CD4-positive, alpha-beta T cell treated with Interleukin-15 for 1 hour (primary cell): ENCODE data around the gene EMC1.
"Not testable (repeated sequence)": the region's sequence is repeated elsewhere in the genome, so short reads cannot be mapped to it uniquely, and the experiment has no call there.

ENCODE experiments used
- DNase-seq: peaks from one replicate; pipeline ENCODE4 v3.0.0-alpha.2; 2020

EMC1 gene

DNA sequence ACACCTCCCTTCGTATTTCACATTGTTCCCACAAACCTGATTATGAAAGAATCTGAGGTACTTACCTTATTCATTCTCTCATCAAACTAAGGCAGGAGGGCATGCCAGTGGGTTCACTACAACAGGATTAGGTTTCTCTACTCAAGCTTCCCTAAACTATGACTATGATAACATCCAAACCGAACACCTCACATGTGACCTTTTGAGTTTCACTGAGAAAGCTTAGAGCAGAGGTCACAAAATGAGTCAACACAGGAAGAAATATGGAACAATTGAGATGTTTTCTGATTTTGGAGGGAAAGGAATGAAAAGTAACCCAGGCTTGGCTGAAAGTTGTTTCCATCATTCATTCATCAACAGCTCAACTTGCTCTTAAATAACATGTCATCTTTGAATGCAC is 65.3 kb downstream of the EMC1 start:
- DNase-seq: no peak

DNA sequence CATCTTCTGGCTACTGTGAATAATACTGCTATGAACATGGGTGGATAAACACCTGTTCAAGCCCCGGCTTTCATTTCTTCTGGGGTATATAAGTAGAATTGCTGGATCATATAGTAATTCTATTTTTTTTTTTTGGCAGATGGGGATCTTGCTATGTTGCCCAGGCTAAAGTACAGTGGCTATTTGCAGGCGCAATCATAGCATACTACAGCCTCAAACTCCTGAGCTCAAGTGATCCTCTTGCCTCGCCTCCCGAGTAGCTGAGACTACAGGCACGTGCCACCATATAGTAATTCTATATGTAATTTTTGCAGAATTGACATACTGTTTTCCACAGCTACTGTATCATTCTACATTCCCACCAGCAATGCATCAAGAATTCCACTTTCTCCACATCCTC is 69.1 kb downstream of the EMC1 start:
- no peak for DNase-seq

DNA sequence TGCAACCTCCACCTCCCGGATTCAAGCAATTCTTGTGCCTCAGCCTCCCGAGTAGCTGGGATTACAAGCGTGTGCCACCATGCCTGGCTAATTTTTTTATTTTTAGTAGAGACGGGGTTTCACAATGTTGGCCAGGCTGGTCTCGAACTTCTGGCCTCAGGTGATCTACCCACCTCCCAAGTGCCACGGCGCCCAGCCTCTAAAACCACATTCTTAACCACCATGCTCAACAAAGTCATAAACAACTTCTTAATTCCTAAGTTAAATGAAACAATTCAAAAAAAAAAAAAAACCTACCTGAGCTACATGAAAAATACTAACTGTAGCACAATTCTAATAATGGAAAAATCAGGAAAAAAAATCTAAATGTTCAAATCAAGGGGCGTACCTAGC is 71.1 kb downstream of the EMC1 start:
- not testable (repeated sequence) for DNase-seq

DNA sequence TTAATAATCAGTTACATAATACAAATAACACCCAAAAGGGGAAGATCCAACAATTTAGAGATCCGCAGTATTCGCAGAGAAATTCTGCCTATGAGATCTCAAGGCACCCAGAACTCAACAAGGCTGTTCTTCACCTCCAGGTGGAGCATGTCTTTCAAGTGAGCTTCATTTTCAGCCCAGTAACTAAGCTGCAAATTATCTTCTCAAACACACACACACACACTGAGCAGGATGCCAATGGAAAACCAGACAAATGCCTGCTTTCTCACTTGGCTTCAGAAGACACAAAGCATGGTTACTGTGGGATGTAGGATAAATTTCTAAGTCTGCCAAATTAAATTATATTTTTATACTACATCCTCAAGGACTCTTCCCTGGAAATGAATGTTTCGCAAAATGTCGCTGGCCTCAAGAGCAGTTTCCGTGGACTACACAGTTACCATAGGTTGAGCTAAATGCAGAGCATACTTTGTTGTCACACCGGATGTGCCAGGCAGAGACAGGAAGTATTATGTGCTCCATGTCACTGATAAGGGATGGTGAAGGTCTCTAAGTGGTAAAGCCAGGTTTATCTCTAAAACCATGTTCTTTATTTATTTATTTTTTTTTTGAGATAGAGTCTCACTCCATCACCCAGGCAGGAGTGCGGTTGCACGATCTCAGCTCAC is 71.6 kb downstream of the EMC1 start:
- peak; percentile 18 for DNase-seq

DNA sequence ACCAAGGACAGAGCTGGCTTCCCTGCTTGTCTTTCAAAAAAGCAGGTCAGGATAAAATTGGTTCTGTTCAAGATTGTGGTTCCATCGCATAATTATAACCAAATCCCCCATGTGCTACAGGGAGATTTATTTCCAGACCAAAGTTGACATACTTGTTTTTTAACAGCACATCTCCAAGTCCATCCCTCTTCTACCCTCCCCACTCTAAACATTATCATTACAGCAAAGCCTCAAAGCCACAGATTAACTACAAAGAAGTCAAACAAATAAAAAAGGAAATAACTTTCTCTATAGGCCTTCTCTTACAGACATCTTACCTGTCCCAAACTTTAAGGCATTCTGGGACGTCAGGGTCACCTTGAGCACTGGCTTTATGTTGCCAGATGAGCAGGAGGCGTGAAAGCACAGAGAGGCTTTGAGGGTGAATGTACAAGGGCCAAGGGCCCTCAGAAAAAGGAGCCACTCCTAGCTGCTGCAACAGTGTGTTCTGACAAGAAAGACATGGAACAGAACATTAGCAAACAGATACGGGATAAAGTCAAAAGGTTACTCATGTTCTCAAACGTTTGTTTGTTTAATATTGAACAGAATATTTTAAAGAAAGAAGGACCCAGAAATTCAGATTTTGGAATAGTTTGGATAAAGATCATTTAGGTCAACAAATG is 72.5 kb downstream of the EMC1 start:
- no peak for DNase-seq

DNA sequence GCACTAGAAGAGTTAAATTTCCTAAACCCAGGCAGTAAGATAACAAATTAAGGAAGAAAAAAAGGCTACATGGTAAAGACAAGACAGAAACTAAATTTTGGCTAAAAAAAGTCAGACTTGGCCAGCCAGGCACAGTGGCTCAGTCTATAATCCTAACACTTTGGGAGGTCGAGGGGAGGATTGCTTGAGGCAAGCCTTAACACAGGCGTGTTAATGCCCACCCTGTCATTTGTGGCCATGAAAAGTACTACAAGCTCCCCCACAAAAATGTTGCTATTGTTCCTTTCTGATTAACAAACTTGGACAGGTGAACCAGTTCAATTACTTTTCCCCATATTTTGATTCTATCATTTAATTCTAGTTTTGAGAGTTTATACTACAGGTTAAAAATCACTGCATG is 73.5 kb downstream of the EMC1 start:
- no peak for DNase-seq

DNA sequence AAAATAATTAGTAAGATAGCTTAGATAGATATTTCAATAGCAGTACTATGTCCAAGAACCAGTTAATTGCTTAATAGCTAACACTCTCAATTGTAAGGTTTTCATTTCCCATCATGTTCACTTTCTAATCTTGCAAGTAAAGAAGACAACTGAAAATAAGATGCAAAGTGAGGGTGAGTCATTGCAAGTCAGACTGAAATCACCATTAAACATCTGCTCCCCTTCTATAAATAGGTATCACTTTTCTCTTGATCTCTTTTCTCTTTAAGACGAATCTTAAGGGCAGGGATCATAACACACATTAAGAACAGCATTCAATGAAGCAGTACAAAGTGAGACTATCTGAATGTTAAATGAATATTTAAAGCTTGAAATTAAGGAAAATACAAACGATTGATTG is 81.7 kb downstream of the EMC1 start:
- no peak for DNase-seq

DNA sequence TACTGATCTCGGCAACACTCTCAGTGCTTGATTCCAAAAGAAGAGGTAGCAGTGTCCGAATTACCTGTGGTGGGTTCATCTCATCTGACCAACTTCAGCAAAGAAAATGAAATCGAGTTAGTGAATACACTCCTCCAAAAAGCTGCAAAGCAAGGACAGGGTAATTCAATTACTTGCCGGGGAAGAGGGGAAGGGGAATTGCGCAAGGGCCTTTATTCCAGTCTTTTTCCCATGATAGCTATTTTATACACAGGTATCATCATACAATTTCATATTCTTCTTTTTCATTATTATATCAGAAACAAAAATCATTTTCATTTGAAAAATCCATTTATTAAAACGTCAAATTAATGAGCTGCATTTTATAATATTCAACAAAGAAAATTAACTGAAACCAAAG is 84.2 kb downstream of the EMC1 start:
- DNase-seq: no peak

DNA sequence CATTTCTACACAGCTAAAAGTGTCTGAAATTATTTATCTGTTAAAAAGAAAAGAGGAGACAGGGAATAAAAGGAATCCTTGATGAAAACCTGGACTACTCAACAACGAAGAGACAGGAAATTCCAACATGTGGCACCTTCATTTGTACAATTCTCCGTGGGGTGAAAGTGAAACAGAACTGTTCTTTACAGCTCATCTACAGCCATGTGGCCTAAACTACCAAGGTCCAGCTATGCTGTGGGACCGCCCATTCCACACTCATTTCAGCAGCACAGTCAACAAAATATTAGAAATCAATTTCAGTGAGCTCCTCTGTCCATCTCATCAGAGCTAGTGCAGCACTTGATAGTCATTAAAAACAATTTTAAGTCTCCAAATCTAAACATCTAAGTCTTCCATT is 85.3 kb downstream of the EMC1 start:
- DNase-seq: no peak
